Activated T-helper 1 cell treated with anti-CD3 and anti-CD28 coated beads, Interleukin-2, amount 50 U/mL, for 16 hours (primary cell): ENCODE data around the gene THPO.

ENCODE experiments used
- DNase-seq, 2 donors: peaks; one replicate each; pipeline ENCODE4 v3.0.0-alpha.2; 2020; ENCODE audit warnings: low read depth in 1 of 2, low spot score in 1 of 2

The THPO gene

GRCh38 chr3:184377882-184378445, at the start of gene THPO:
Gene THPO, minus strand, starts transcription at chr3:184378207. Its CDS starts 1,948 bp downstream, at chr3:184376259.
- no peak for DNase-seq

GRCh38 chr3:184426691-184427141, 48.7 kb upstream of the THPO start:
- no peak for DNase-seq

- DNase-seq = no peak
Measured at GRCh38 chr3:184423561-184423960, 45.6 kb upstream of the THPO start.

GRCh38 chr3:184419171-184419570, 41.2 kb upstream of the THPO start:
- DNase-seq = no peak

- peak; percentile 40 to 42 for DNase-seq
Measured at GRCh38 chr3:184417619-184418327, 39.8 kb upstream of the THPO start.

GRCh38 chr3:184415203-184415490, 37.1 kb upstream of the THPO start:
- DNase-seq = no peak

GRCh38 chr3:184414418-184415202, 36.6 kb upstream of the THPO start:
- DNase-seq = no peak

GRCh38 chr3:184409946-184410500, 32.0 kb upstream of the THPO start:
- DNase-seq = no peak

- no peak for DNase-seq
Measured at GRCh38 chr3:184409331-184409926, 31.4 kb upstream of the THPO start.

GRCh38 chr3:184405075-184406030, 27.3 kb upstream of the THPO start:
- no peak for DNase-seq

- DNase-seq = no peak
Measured at GRCh38 chr3:184399410-184399809, 21.4 kb upstream of the THPO start.

- DNase-seq = no peak
Measured at GRCh38 chr3:184395320-184395660, 17.3 kb upstream of the THPO start.

- no peak for DNase-seq
Measured at GRCh38 chr3:184391266-184391665, 13.3 kb upstream of the THPO start.

GRCh38 chr3:184389935-184390528, 12.0 kb upstream of the THPO start:
- no peak for DNase-seq

GRCh38 chr3:184389384-184389783, 11.4 kb upstream of the THPO start:
- DNase-seq = no peak

- no peak for DNase-seq
Measured at GRCh38 chr3:184388936-184389230, 10.9 kb upstream of the THPO start.

GRCh38 chr3:184388164-184388935, 10.3 kb upstream of the THPO start:
- DNase-seq = no peak

GRCh38 chr3:184387174-184387714, 9.2 kb upstream of the THPO start:
- no peak for DNase-seq

- no peak for DNase-seq
Measured at GRCh38 chr3:184386047-184386806, 8.2 kb upstream of the THPO start.
